Mucosa of descending colon (tissue), 3 donors: Measurements from ENCODE around the gene OR2H2. TPM values are rescaled to one million over a fixed set of nuclear protein-coding genes. Genes with fewer than 3 reads are reported as not detected.
A peak's percentile ranks its signal among the peaks of the same experiment; 100 is the strongest.

Experiments used
- ATAC-seq: fragments of 200-7000 bp; cut with Tn5 transposase; one replicate; pipeline ENCODE4 v1.9.1; 2020; ENCODE audit warnings: mild to moderate bottlenecking, moderate library complexity
- DNase-seq, 3 donors: peaks; one replicate each; pipeline ENCODE4 v3.0.0-alpha.2; 2020
- H3K36me3 ChIP-seq: fragments of 200-600 bp; one replicate; pipeline ENCODE4 v1.8.0; 2021; ENCODE audit warnings: low read depth, mild to moderate bottlenecking
- H3K4me1 ChIP-seq: fragments of 200-600 bp; one replicate; pipeline ENCODE4 v1.8.0; 2021; ENCODE audit warnings: low read depth, mild to moderate bottlenecking
- H3K4me3 ChIP-seq: fragments of 200-600 bp; one replicate; pipeline ENCODE4 v1.8.0; 2021; ENCODE audit warnings: mild to moderate bottlenecking
- H3K9me3 ChIP-seq: fragments of 200-600 bp; one replicate; pipeline ENCODE4 v1.8.0; 2021; ENCODE audit warnings: mild to moderate bottlenecking
- CTCF ChIP-seq: fragments of 200-600 bp; IDR thresholded peaks from one replicate; pipeline ENCODE4 v1.8.0; 2022; ENCODE audit warnings: antibody characterized with exemption, mild to moderate bottlenecking
- intact Hi-C, 2 donors: fragments of 100-400 bp; cut with DNase I in 1 of 2; cut with micrococcal nuclease in 1 of 2; formaldehyde crosslinking; loops; one replicate each; pipeline versions ENCODE4 v1.11.0 to v1.11.1; 2022; cut with DNase I, micrococcal nuclease
- total RNA-seq, 3 donors: library from RNA; stranded (reverse); fragmentation: NEBNext Ultra II Directional in 2 of 3; extraction: Animal tissue kit (Norgen Biotek cat#: 25700) in 2 of 3; gene quantifications; one replicate each; pipeline versions ENCODE4 v1.2.1 to v1.2.4, GENCODE V29; 2021 to 2023
- donor health status: DM: no; HTN: no; CAD: no; lungs with moderate emphysema.
- donor health status: DM: no; HTN: no; CAD: no.
- donor health status: DM: no; HTN: yes; CAD: no.

OR2H2 gene
- total RNA-seq, 3 donors from 2014 or later, result not detected

GRCh38 chr6:29619578-29620160 lies 34.7 kb downstream of the OR2H2 start:
- Histone ChIP-seq H3K4me3 (no peak overlapping the region), H3K36me3 (no peaks in the 10 kb centered on the region), H3K4me1 (no peaks in the 10 kb centered on the region), H3K9me3 (no peaks in the 10 kb centered on the region)
- TF ChIP-seq CTCF, result no peak
- intact Hi-C loops, result no loop called here
- ATAC-seq (no peak), DNase-seq (no peak)

GRCh38 chr6:29620630-29621029 lies 35.7 kb downstream of the OR2H2 start:
- no peaks in the 10 kb centered on the region for H3K36me3 ChIP-seq
- ATAC-seq, result no peak
- TF ChIP-seq CTCF, result no peak

GRCh38 chr6:29624520-29624961 lies 39.6 kb downstream of the OR2H2 start:
- DNase-seq, result no peak
- no peaks in the 10 kb centered on the region for H3K9me3 ChIP-seq
- no peak overlapping the region for H3K4me3 ChIP-seq
- no peaks in the 10 kb centered on the region for H3K36me3 ChIP-seq
- no peak for ATAC-seq
- peaks cover 9% of the 10 kb centered on the region for H3K4me1 ChIP-seq
- TF ChIP-seq CTCF, result no peak
- intact Hi-C loops, result no loop called here

More at GRCh38 chr6:29620630-29621029, 35.7 kb downstream of the OR2H2 start:
- Histone ChIP-seq H3K4me3 (no peak overlapping the region), H3K9me3 (no peaks in the 10 kb centered on the region), H3K4me1 (no peaks in the 10 kb centered on the region)
- intact Hi-C loops, result no loop called here
- no peak for DNase-seq

DNA sequence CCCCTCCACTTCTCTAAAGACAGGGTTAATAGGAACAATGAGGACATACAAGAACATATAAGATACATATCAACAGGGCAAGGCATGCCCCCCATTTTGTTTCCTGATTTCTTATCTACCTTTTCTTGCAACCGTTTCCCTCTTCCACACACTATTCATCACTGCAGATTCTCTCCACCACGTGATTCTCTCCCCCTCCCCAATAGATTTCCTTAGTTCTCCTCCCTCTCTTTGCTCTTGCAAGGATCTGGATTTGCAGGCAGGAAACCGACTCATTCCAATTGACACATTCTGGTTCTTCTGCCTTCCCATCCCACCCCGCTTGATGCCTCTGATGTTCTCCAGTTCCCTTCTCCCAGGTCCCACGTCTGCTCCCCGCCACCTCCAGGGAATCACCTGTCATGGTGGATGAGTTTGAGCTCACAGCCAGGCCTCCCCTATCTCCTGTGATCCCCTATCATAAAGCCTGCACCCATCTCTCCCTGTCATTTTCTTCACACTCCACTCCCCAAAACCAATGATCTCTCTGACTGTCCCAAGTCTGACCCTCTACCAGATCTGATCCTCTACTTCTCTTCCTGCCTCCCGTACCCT lies 40.5 kb downstream of the OR2H2 start:
- peaks cover 9% of the 10 kb centered on the region for H3K4me1 ChIP-seq
- no peaks in the 10 kb centered on the region for H3K36me3 ChIP-seq
- TF ChIP-seq CTCF, result no peak
- no peak for DNase-seq
- intact Hi-C loops, result no loop called here
- no peak for ATAC-seq
- H3K9me3 ChIP-seq, result no peaks in the 10 kb centered on the region
- H3K4me3 ChIP-seq, result no peak overlapping the region

- no peaks in the 10 kb centered on the region for H3K36me3 ChIP-seq
- TF ChIP-seq CTCF, result no peak
- no peak for ATAC-seq
- H3K4me3 ChIP-seq, result no peak overlapping the region
- H3K9me3 ChIP-seq, result no peaks in the 10 kb centered on the region
- intact Hi-C loops, result no loop called here
- peaks cover 15% of the 10 kb centered on the region for H3K4me1 ChIP-seq
- DNase-seq, result peak in 1 of 3 donors; percentile 54
Observed at GRCh38 chr6:29626948-29627754, 42.2 kb downstream of the OR2H2 start.
